ENCODE measurements around the gene TAL1.

TAL1 gene

DNA sequence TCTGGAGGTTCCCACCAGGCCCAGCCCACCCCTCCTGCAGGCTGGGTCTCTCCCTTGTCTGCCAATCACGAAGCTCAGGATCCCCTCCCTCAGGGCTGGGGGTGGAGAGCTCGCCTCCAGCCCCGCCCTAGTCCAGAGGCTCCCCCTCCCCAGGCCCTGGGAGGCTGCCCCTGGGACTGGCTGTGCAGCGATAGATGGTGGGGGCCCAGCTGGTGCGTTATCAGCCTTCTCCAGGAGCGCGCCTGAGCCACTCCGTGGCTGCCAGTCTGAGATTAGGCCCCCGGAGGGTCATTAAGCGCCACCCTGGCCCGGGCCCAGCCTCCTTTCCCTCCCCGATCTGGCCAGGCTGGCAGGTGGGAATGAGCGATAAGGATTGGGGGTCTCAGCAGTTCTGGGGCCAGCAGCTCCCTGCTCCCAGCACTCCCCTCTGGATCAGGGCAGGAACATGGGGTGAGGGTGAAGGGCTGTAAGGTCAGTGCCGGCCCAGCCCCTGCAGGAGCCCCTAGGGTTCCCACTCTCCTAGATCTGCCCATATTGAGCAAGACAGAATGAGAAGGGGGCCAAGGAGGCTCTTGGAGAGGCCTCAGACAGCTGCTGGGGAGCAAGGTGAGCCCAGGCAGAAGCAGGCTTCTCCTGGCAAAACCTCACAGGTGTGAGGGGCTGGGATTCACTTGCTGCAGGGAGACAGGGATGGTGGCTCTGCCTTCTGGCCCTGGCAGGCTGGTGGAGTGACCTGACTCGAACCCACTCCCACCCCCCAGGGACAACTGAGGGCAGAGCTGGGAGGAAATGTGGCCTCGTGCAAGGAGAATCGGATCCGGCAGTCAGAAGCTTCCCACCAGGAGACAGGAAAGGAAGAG, 50.7 kb downstream of the TAL1 start:
- H3K4me3 ChIP-seq (ENCODE audit: low read depth, low read length) = no peak overlapping the region
- TF ChIP-seq, protein P1, sequence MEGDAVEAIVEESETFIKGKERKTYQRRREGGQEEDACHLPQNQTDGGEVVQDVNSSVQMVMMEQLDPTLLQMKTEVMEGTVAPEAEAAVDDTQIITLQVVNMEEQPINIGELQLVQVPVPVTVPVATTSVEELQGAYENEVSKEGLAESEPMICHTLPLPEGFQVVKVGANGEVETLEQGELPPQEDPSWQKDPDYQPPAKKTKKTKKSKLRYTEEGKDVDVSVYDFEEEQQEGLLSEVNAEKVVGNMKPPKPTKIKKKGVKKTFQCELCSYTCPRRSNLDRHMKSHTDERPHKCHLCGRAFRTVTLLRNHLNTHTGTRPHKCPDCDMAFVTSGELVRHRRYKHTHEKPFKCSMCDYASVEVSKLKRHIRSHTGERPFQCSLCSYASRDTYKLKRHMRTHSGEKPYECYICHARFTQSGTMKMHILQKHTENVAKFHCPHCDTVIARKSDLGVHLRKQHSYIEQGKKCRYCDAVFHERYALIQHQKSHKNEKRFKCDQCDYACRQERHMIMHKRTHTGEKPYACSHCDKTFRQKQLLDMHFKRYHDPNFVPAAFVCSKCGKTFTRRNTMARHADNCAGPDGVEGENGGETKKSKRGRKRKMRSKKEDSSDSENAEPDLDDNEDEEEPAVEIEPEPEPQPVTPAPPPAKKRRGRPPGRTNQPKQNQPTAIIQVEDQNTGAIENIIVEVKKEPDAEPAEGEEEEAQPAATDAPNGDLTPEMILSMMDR (IDR thresholded peaks at IDR 0.05; ENCODE audit: low read depth, low read length) = no peak
- no peaks in the 10 kb centered on the region for H3K27me3 ChIP-seq (ENCODE audit: insufficient read depth, low read depth, severe bottlenecking)
- H3K9me3 ChIP-seq (ENCODE audit: severe bottlenecking) = no peaks in the 10 kb centered on the region
- H3K27ac ChIP-seq = no peak overlapping the region
- no peaks in the 10 kb centered on the region for H3K36me3 ChIP-seq
- no peak for DNase-seq

DNA sequence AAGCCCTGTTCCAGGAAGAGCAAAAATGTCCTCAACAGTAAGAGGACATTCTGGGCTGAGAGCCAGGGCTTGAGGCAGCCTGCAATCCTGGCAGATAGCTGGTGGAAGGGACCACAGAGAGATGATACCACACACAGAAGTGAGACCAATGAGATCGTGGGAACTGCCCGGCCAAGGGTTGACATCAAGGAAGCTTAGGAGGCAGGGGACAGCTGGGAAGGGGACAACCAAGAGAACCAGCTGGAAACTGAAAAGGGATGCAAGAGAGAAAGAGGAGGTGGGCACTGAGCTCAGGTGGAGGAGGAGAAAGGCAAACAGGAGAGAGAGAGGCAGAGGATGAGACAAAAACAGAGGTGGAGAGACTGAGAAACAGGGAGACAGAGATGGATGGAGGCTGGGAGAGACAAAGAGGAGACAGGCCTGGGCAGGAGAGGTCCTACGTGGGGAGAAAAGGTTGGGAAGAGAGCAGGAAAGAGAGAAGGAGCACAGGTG, 51.4 kb downstream of the TAL1 start:
- peaks cover 4% of the 10 kb centered on the region for H3K27me3 ChIP-seq (ENCODE audit: insufficient read depth, low read depth, severe bottlenecking)
- no peaks in the 10 kb centered on the region for H3K9me3 ChIP-seq (ENCODE audit: severe bottlenecking)
- no peak overlapping the region for H3K27ac ChIP-seq
- no peak for DNase-seq
- H3K36me3 ChIP-seq = no peaks in the 10 kb centered on the region
- H3K4me3 ChIP-seq (ENCODE audit: low read depth, low read length) = no peak overlapping the region
- TF ChIP-seq, protein P1 (IDR thresholded peaks at IDR 0.05; ENCODE audit: low read depth, low read length) = no peak

DNA sequence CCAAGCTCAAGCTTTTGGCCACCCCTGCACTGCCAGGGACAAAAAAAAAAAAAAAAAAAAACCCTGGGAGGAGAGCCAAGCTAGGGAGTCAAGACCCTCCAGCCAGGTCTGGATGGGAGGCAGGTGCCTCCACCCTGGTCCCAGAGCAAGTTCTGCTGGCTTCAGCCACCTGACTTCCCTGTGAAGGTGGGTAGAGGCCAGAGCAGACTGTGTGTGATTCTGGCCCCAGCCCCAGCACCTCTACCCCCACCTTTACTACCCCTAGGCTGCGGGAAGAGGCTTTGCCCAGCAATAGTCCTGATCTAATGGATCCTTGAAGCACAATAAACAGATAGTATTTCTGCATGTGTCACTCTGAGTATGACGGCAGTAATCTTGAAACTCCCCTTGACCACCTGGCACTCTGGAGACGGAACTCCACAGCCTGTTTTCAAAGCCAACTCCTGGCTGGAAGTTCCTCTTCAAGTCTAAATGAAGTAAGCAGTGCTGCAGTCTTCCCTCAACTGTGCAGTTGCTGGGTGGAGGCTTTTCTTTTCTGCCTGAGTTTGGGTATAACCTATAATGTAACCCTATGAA, 51.9 kb downstream of the TAL1 start:
- Histone ChIP-seq H3K36me3 (no peaks in the 10 kb centered on the region), H3K4me3 (ENCODE audit: low read depth, low read length) (no peak overlapping the region), H3K27me3 (ENCODE audit: insufficient read depth, low read depth, severe bottlenecking) (peaks cover 6% of the 10 kb centered on the region), H3K9me3 (ENCODE audit: severe bottlenecking) (no peaks in the 10 kb centered on the region), H3K27ac (no peak overlapping the region)
- no peak for DNase-seq
- TF ChIP-seq, protein P1 (IDR thresholded peaks at IDR 0.05; ENCODE audit: low read depth, low read length) = no peak

DNA sequence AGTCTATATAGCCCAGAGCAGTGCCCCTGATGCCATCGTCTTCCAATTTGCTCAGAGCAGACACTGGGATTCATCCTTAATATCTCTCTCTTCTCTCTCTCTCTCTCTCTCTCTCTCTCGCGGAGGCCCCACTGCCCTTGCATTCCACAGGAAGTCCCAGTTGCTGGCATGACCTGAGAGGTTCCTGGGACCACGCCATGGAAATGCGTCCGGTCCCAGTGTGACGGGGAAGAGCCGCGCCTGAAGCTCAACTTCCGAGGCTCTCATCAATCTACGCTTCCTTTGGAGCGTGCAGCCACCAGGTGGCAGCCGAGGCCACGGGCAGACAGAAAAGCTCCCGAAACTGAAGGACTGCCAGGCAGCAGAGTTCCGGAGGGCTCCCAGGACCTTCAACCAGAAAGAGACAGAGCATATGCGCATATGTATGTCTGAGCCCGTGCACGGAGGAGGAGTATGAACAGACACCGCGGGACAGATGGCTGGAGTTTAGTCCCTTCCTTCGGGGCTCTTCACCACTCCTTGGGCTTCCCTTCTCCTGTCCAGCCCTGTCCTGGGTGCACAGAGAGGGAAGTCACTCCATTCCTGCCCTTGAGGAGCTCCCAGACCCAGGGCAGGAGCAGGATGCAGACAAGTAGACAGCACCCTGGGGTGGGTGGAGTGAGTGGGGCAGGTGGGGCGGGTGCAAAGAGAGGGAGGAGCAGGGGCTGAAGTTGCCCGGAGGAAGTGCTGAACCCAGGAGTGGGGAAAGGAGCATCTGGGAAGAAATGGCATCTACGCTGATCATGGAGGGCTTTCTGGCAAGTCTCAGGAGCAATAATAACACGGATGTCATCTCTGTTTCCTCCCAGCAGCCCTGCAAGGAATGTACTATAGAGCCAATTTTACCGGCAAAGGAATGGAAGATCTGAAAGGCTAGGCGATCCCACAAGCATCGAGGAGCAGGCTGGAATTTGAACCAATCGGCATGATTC, 52.7 kb downstream of the TAL1 start:
- H3K4me3 ChIP-seq (ENCODE audit: low read depth, low read length) = peak overlapping the region; percentile 31
- TF ChIP-seq, protein P1 (IDR thresholded peaks at IDR 0.05; ENCODE audit: low read depth, low read length) = peak; percentile 94
- H3K9me3 ChIP-seq (ENCODE audit: severe bottlenecking) = no peaks in the 10 kb centered on the region
- no peak overlapping the region for H3K27ac ChIP-seq
- no peaks in the 10 kb centered on the region for H3K36me3 ChIP-seq
- peak; percentile 92 for DNase-seq
- peaks cover 8% of the 10 kb centered on the region for H3K27me3 ChIP-seq (ENCODE audit: insufficient read depth, low read depth, severe bottlenecking)

DNA sequence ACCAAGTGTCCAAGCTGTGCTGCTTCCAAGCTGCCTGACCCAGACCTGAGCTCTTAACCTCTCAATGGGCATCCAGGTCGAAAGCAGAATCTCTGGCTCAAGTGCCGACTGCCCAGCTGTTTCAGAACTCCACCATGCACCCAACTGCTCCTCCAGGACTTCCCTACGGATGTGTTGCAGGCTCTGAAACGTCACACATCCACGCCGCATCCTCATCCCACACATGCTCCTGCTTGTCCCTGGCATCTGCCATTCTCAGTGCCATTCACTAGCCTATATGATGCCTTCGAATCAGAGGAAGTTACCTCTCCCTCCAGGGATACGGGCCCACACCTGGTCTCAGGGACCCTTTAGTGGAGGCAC, 53.4 kb downstream of the TAL1 start:
- Histone ChIP-seq H3K9me3 (ENCODE audit: severe bottlenecking) (no peaks in the 10 kb centered on the region), H3K27ac (no peak overlapping the region), H3K27me3 (ENCODE audit: insufficient read depth, low read depth, severe bottlenecking) (peaks cover 8% of the 10 kb centered on the region), H3K36me3 (no peaks in the 10 kb centered on the region), H3K4me3 (ENCODE audit: low read depth, low read length) (peak overlapping the region; percentile 31)
- TF ChIP-seq, protein P1 (IDR thresholded peaks at IDR 0.05; ENCODE audit: low read depth, low read length) = no peak
- DNase-seq = no peak

Measured in WERI-Rb-1 (cell line).